ENCODE measurements around the gene ZMYM5. TPM values are rescaled to one million over a fixed set of nuclear protein-coding genes. Genes with fewer than 3 reads are reported as not detected.

Gene ZMYM5
- 5.0 to 7.3 TPM (median 5.9 TPM) in 5 replicates for total RNA-seq (2022; extraction: Qiagen RNA extraction; ENCODE audit: low read depth)

DNA sequence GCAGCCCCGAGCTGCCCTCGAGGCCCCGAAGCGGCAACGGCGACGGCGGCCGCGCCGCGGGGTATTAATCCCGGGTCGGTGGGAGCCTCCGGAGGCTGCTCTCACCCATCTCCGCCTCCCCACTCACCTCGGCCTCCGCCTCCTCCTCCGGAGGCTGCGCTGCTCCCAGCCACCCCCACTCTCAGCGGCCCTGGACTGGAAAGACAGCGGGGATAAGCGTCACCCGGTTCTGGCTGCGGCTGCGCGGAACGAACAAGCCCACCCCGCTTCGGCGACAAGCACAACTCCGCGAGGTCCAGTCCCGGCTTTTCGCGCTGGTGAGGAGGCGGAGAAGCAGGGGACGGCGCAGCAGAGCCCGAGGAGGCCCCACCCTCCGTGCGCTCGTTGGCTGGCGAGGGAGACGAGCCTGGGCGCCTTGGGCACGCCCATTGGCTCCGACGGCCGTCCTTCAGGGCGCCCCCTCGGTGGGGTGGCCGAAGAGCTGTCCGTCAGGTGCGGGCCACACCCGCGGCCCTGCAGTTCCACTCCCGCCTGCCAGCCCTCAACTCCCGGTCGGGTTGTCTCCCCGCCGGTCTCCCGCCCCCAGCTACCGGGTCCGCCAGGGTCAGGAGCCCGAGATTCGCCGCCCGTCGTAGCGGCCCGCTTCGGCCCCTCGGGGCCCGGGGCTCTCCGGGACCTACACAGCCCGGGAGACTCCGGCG, at the start of gene ZMYM5:
Gene ZMYM5, minus strand, starts transcription at position 327 of the 701 bp plus-strand sequence. CDS start 11,469 bp downstream, outside the sequence.

DNA sequence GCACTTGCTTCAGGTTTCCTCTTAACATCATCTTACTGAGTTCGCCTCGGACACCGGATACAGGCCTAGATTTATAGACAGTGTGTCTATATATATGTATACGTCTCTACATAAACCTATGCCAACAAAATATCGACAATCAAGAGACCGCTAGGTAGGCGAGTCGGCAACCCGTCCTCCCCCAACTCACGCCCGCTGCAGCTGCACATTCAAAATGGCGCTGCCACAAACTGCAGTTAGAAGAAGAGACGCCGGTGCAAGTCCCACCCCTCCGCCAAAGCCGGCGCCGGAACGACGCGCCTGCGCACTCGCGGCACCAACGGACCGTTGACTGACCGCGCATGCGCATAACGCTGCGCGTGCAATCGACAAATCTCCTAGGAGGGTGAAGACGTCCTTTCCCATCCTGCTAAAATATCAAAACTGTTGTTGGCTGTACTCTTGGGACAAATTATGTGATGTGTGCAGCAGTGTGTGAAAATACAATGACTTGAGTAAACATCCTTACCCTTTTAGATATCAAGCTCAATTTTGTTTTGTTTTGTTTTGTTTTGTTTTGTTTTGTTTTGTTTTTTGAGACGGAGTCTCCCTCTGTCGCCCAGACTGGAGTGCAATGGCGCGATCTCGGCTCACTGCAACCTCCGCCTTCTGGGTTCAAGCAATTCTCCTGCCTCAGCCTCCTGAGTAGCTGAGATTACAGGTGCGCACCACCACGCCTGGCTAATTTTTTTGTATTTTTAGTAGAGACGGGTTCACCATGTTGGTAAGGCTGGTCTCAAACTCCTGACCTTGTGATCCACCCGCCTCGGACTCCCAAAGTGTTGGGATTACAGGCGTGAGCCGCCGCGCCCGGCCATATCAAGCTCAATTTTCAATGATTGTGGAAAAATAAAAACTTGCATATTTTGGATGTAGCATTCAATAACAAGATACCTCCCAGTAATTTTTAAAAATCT, 80.4 kb downstream of the ZMYM5 start, which contains the start of gene PSPC1:
Gene PSPC1, minus strand, starts transcription at position 219 of the 956 bp plus-strand sequence. Its CDS starts 188 bp downstream, at position 31.

Other genes with a start within 250 kb of the ZMYM5 start
- gene MPHOSPH8, start 230.0 kb downstream of the ZMYM5 start, total RNA-seq (2022; extraction: Qiagen RNA extraction; ENCODE audit: low read depth) = 12.3 to 17.0 TPM (median 14.1 TPM) in 5 replicates
- 38.6 to 47.1 TPM (median 42.6 TPM) in 5 replicates for gene PSPC1, start 80.7 kb downstream of the ZMYM5 start, total RNA-seq (2022; extraction: Qiagen RNA extraction; ENCODE audit: low read depth)
- gene ZMYM2, start 95.1 kb upstream of the ZMYM5 start, total RNA-seq (2022; extraction: Qiagen RNA extraction; ENCODE audit: low read depth) = 17.5 to 21.6 TPM (median 18.4 TPM) in 5 replicates